SK-N-SH treated with all-trans-retinoic acid at 6 μM for 48 hours (cell line): Measurements from ENCODE around the gene WDR55.
"Not testable (repeated sequence)": the region's sequence is repeated elsewhere in the genome, so short reads cannot be mapped to it uniquely, and the experiment has no call there.

Experiments
- ATAC-seq: fragments of 200-7000 bp; cut with Tn5 transposase; 3 replicates; pipeline ENCODE4 v1.9.1; 2020; ENCODE audit warnings: mild to moderate bottlenecking, moderate library complexity
- ESRRG ChIP-seq: fragments of 250-450 bp; sonication (Bioruptor Pico); IDR thresholded peaks from 2 replicates; pipeline ENCODE4 v1.6.1; 2021; ENCODE audit warnings: mild to moderate bottlenecking

Gene WDR55

GRCh38 chr5:140718266-140718592 is 53.5 kb downstream of the WDR55 start:
- TF ChIP-seq ESRRG: no peak
- ATAC-seq: no peak

GRCh38 chr5:140720738-140721137 is 56.0 kb downstream of the WDR55 start:
- not testable (repeated sequence) for ATAC-seq

- ATAC-seq: not testable (repeated sequence)
Measured at GRCh38 chr5:140721395-140721794, 56.7 kb downstream of the WDR55 start.
